ENCODE measurements around the gene BCL7A. TPM values are rescaled to one million over a fixed set of nuclear protein-coding genes. Genes with fewer than 3 reads are reported as not detected.

The BCL7A gene
- total and polyA plus RNA-seq, 10 of the 15 experiments (the other 5 are each of a cell fraction or from before 2014, with no cell fraction given) = 0.37 to 17.2 (median 11.7) TPM

DNA sequence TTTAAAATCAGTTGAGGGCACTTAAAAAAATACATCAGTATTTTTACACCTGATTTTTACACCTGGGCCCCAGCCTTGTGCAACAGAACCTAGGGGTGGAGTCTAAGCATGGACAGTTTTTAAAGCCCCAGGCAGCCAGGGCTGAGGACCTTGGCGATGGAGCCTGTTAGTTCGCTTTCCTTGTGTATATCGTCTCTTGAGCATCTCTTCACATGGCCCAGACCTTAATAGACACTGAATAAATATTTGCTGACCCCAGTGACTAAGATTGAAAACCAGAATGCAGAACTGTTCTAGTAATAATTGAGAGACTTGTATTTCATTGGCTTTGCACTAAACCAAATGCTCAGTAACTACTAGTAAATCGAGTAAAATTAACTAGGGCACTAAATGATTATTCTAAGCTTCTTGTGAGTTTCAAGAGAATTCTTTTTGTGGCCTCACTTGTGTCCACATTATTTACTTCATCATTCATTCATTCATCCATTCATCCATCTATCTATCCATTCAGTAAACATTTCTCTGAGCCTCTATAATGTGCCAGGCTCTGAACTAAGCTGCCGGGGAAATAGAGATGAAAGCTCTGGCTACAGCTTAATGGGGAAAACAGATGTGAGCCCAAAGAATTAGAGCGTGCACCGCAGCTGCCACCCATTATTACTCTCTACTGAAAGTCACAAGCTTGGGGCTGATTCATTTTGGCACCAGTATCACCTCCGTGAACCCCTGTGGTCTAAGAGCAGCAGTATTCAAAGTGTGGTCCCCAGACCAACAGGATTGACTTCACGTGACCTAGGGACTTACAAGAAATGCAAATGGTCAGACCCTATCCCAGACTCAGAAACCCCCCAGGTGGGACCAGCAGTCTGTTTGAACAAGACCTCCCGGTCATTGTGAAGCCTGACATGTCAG, 30.7 kb upstream of the BCL7A start (continued):
- TF ChIP-seq, protein P1, sequence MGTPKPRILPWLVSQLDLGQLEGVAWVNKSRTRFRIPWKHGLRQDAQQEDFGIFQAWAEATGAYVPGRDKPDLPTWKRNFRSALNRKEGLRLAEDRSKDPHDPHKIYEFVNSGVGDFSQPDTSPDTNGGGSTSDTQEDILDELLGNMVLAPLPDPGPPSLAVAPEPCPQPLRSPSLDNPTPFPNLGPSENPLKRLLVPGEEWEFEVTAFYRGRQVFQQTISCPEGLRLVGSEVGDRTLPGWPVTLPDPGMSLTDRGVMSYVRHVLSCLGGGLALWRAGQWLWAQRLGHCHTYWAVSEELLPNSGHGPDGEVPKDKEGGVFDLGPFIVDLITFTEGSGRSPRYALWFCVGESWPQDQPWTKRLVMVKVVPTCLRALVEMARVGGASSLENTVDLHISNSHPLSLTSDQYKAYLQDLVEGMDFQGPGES (IDR thresholded peaks at IDR 0.05) = no peak
- TF ChIP-seq, protein P2, sequence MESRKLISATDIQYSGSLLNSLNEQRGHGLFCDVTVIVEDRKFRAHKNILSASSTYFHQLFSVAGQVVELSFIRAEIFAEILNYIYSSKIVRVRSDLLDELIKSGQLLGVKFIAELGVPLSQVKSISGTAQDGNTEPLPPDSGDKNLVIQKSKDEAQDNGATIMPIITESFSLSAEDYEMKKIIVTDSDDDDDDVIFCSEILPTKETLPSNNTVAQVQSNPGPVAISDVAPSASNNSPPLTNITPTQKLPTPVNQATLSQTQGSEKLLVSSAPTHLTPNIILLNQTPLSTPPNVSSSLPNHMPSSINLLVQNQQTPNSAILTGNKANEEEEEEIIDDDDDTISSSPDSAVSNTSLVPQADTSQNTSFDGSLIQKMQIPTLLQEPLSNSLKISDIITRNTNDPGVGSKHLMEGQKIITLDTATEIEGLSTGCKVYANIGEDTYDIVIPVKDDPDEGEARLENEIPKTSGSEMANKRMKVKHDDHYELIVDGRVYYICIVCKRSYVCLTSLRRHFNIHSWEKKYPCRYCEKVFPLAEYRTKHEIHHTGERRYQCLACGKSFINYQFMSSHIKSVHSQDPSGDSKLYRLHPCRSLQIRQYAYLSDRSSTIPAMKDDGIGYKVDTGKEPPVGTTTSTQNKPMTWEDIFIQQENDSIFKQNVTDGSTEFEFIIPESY (IDR thresholded peaks at IDR 0.05) = no peak
- TF ChIP-seq CREM (IDR thresholded peaks at IDR 0.05; ENCODE audit: low read depth) (peak; percentile 85), WRNIP1 (IDR thresholded peaks at IDR 0.05; ENCODE audit: borderline replicate concordance, low read depth, low read length) (no peak), MEF2A (IDR thresholded peaks at IDR 0.05; ENCODE audit: insufficient read depth, low read depth, low read length) (peak; percentile 73), ZNF274 (IDR thresholded peaks at IDR 0.05; ENCODE audit: insufficient read depth, insufficient read length) (no peak), CBX5 (IDR thresholded peaks at IDR 0.05; ENCODE audit: low read depth) (0 out of 2 replicates have a peak, but pooled peaks have one; percentile 19), NBN (IDR thresholded peaks at IDR 0.05) (peak; percentile 61; the same call in 1 of the 2 replicates), POU2F2 (IDR thresholded peaks at IDR 0.05; ENCODE audit: borderline replicate concordance, low read depth, low read length) (peak; percentile 99), CEBPB (IDR thresholded peaks at IDR 0.05; ENCODE audit: borderline replicate concordance in 1 of 2, low read depth in 2 of 2, low read length in 2 of 2) (peak in 1 of 2 experiments; percentile 77; a peak in 2 of 4 replicates), SMARCA5 (IDR thresholded peaks at IDR 0.05) (peak; percentile 87), MTA2 (IDR thresholded peaks at IDR 0.05; ENCODE audit: low read depth) (peak; percentile 93), EP300 (IDR thresholded peaks at IDR 0.05; ENCODE audit: borderline replicate concordance in 1 of 2, control insufficient read depth in 1 of 2, low read depth in 2 of 2, low read length in 2 of 2) (peak; percentile 92), ETV6 (conservative IDR thresholded peaks at IDR 0.05 in 1 of 2, IDR thresholded peaks at IDR 0.05 in 1 of 2; ENCODE audit: borderline replicate concordance in 1 of 2, low read depth in 1 of 2) (0 out of 4 replicates have a peak, but pooled peaks of 1 of the 2 experiments have one; percentile 61), BHLHE40 (IDR thresholded peaks at IDR 0.05; ENCODE audit: borderline replicate concordance in 1 of 2, low read depth in 2 of 2, low read length in 1 of 2) (peak; percentile 98), NRF1 (conservative IDR thresholded peaks at IDR 0.05; ENCODE audit: low read depth, low read length) (no peak), JUND (IDR thresholded peaks at IDR 0.05; ENCODE audit: low read depth, low read length) (peak; percentile 80), ZNF384 (IDR thresholded peaks at IDR 0.05; ENCODE audit: borderline replicate concordance, low read depth, low read length) (no peak), MEF2B (IDR thresholded peaks at IDR 0.05; ENCODE audit: partially characterized antibody, poor library complexity, severe bottlenecking) (peak; percentile 56)
- TF ChIP-seq, protein P3, sequence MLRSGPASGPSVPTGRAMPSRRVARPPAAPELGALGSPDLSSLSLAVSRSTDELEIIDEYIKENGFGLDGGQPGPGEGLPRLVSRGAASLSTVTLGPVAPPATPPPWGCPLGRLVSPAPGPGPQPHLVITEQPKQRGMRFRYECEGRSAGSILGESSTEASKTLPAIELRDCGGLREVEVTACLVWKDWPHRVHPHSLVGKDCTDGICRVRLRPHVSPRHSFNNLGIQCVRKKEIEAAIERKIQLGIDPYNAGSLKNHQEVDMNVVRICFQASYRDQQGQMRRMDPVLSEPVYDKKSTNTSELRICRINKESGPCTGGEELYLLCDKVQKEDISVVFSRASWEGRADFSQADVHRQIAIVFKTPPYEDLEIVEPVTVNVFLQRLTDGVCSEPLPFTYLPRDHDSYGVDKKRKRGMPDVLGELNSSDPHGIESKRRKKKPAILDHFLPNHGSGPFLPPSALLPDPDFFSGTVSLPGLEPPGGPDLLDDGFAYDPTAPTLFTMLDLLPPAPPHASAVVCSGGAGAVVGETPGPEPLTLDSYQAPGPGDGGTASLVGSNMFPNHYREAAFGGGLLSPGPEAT (IDR thresholded peaks at IDR 0.05; ENCODE audit: low read depth) = peak; percentile 86
- TF ChIP-seq, protein P4, sequence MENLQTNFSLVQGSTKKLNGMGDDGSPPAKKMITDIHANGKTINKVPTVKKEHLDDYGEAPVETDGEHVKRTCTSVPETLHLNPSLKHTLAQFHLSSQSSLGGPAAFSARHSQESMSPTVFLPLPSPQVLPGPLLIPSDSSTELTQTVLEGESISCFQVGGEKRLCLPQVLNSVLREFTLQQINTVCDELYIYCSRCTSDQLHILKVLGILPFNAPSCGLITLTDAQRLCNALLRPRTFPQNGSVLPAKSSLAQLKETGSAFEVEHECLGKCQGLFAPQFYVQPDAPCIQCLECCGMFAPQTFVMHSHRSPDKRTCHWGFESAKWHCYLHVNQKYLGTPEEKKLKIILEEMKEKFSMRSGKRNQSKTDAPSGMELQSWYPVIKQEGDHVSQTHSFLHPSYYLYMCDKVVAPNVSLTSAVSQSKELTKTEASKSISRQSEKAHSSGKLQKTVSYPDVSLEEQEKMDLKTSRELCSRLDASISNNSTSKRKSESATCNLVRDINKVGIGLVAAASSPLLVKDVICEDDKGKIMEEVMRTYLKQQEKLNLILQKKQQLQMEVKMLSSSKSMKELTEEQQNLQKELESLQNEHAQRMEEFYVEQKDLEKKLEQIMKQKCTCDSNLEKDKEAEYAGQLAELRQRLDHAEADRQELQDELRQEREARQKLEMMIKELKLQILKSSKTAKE (IDR thresholded peaks at IDR 0.05; ENCODE audit: low read depth, poor library complexity, severe bottlenecking) = peak; percentile 90

All from GM12878 (cell line).